Neuron (in vitro differentiated cells): ENCODE results near the gene UBXN4.

Experiments used
- H2AFZ ChIP-seq: one replicate; pipeline ENCODE4 v1.6.1; 2013; ENCODE audit warnings: low read depth, mild to moderate bottlenecking, inconsistent platforms, low read length, moderate library complexity
- H3K27me3 ChIP-seq: one replicate; pipeline ENCODE4 v1.6.1; 2013; ENCODE audit warnings: low read length; ENCODE audit not compliant: insufficient read depth
- H3K36me3 ChIP-seq: one replicate; pipeline ENCODE4 v1.6.1; 2013; ENCODE audit warnings: low read length; ENCODE audit not compliant: insufficient read depth
- H3K4me1 ChIP-seq: one replicate; pipeline ENCODE4 v1.6.1; 2013; ENCODE audit warnings: low read length; ENCODE audit not compliant: insufficient read depth
- H3K4me3 ChIP-seq: 2 replicates; pipeline ENCODE4 v1.5.1; 2013; ENCODE audit warnings: mild to moderate bottlenecking, low read length, moderate library complexity
- H3K9me3 ChIP-seq: one replicate; pipeline ENCODE4 v1.6.1; 2013; ENCODE audit warnings: low read length

Gene UBXN4

GRCh38 chr2:135825131-135825530, 83.5 kb downstream of the UBXN4 start:
- Histone ChIP-seq H3K27me3 (no peaks in the 10 kb centered on the region), H3K36me3 (no peaks in the 10 kb centered on the region), H3K4me3 (no peak overlapping the region), H3K9me3 (peaks cover 2% of the 10 kb centered on the region), H2AFZ (no peak overlapping the region), H3K4me1 (no peaks in the 10 kb centered on the region)

GRCh38 chr2:135825550-135826176, 84.0 kb downstream of the UBXN4 start:
- Histone ChIP-seq H3K36me3 (no peaks in the 10 kb centered on the region), H3K4me3 (no peak overlapping the region), H3K4me1 (no peaks in the 10 kb centered on the region), H2AFZ (no peak overlapping the region), H3K9me3 (peaks cover 2% of the 10 kb centered on the region), H3K27me3 (no peaks in the 10 kb centered on the region)

- no peaks in the 10 kb centered on the region for H3K27me3 ChIP-seq
- no peak overlapping the region for H3K4me3 ChIP-seq
- no peaks in the 10 kb centered on the region for H3K4me1 ChIP-seq
- no peak overlapping the region for H2AFZ ChIP-seq
- peaks cover 2% of the 10 kb centered on the region for H3K9me3 ChIP-seq
- H3K36me3 ChIP-seq = no peaks in the 10 kb centered on the region
Observed at GRCh38 chr2:135826544-135826943, 84.9 kb downstream of the UBXN4 start.

DNA sequence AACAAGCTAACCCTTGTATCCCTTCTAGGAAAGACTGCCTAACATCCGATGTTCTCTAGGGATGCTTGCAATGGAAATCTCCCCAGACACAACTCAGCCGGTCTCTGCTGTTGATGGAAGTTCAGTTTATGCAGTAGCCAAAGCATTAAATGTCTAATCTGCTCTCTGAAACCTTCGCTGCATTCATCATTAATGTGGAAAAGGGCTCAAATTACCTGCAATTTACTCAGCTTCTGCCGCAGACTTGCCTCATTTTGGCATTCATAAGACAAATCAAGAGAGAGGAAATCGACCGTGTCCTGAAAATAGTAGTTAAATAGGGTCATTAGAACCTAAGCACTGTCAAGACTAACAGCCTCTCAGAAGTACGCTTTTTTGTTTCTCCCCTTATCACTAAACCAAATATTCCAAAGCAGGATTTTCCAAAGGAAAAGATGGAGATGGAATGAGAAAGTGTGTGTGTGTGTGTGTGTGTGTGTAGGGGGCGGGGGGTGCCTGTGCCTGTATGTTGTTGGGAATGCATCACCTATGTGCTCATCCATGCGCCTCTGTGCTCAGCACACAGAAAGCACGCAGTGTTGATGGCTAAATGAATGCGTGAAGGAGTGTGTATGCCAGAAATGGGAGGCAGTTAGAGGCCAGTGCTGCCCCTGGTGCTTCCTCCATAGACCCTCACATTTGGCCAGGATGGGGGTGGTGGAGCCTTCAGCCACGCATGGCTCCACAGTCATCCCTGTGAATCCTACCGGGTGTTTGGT, 87.9 kb downstream of the UBXN4 start:
- Histone ChIP-seq H3K4me1 (no peaks in the 10 kb centered on the region), H3K27me3 (no peaks in the 10 kb centered on the region), H3K4me3 (no peak overlapping the region), H2AFZ (no peak overlapping the region), H3K9me3 (no peaks in the 10 kb centered on the region), H3K36me3 (no peaks in the 10 kb centered on the region)

DNA sequence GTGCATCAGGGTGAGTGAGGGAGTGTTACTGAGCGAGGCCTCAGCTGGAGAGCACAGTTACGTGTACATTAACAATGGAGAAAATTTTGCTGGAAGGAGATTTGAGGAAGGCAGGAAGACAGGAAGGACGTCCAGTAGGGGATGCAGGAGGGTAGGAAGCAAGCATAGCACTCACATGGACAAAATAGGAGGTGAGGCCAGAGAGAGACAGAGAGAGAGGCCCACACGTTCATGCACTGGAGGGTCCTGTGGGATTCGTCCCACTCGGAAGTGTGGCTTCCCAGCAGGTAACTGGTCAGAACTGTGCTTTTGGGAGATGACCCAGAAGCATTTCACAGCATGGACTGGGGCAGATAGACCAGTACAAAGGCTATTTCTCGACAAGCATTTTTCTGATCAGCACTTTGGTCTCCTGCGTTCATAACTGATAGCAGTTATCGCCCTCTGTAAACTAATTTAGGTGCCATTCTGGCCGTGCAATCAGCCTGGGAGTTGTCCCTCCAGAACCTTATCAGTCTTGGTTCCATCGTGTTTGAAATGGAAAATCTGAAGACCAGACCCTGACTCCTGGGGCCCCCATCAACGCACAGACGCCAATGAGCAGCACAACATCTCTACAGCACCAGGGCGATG, 89.6 kb downstream of the UBXN4 start:
- H3K4me1 ChIP-seq = no peaks in the 10 kb centered on the region
- no peak overlapping the region for H2AFZ ChIP-seq
- no peaks in the 10 kb centered on the region for H3K9me3 ChIP-seq
- H3K36me3 ChIP-seq = no peaks in the 10 kb centered on the region
- H3K27me3 ChIP-seq = no peaks in the 10 kb centered on the region
- H3K4me3 ChIP-seq = no peak overlapping the region

GRCh38 chr2:135832891-135833290, 91.2 kb downstream of the UBXN4 start:
- Histone ChIP-seq H2AFZ (no peak overlapping the region), H3K36me3 (no peaks in the 10 kb centered on the region), H3K27me3 (no peaks in the 10 kb centered on the region), H3K4me1 (no peaks in the 10 kb centered on the region), H3K4me3 (no peak overlapping the region), H3K9me3 (no peaks in the 10 kb centered on the region)
